Smooth muscle cell of the pulmonary artery (primary cell): Measurements from ENCODE around the gene PRCD. TPM values are rescaled to one million over a fixed set of nuclear protein-coding genes. Genes with fewer than 3 reads are reported as not detected.

Experiments
- total RNA-seq: library from RNA; depleted of rRNA; stranded (reverse); fragments of >200 nt; gene quantifications from 2 replicates; pipeline ENCODE4 v1.2.3, GENCODE V29; 2014

PRCD gene, protein sequence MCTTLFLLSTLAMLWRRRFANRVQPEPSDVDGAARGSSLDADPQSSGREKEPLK
- total RNA-seq = 4.5 and 5.3 TPM in 2 replicates

GRCh38 chr17:76539631-76540271 is at the start of gene PRCD:
TSS of gene PRCD (plus strand) at chr17:76540044. CDS start at chr17:76540142, 98 bp downstream.

DNA sequence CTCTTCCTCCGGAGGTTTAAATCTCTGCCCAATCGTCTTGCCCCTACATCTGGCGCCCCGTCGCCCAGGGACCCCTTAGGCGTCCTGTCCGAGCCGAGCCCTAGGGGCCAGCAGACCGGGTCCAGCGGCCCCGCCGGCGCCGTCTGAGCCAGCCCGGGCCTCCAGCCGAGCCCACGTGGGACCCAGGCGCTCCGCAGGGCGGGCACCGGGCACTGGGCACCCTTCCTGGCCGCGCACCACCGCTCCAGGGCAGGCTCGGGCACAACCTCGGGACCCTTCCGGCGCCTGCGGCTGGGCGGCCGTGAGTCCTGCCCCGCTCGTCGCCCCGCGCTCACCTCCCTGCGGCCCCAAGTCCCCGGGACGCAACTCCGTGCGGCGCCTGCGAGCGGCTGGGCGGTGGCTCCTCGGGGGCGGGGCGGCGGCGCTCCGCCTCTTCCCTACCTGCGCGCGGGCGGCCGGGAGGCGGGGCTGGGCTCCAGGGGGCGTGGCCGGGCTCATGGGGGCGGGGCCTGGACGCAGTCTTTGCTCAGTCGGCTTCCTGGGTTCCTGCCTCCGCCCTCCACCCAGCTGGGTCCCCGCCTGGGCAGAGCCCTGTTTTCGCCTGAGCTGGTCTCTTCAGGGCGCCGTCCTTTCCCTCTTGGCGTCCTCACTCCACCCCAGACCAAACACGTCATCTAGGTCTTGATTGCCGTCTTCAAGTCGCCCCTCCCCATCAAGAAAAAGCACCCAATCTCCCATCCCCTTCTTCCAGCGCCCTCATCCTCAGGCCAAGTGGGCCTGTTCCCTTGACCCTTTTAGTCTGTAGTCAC is 38.6 kb upstream of the PRCD start, which contains the start of gene RHBDF2:
Gene RHBDF2, minus strand, starts transcription at position 406 of the 809 bp plus-strand sequence. CDS start 19,899 bp downstream, outside the sequence.

GRCh38 chr17:76537578-76538280 is 2.1 kb upstream of the PRCD start, which contains the start of gene CYGB:
TSS of gene CYGB (minus strand) at chr17:76537709. CDS start at chr17:76537542, 167 bp downstream.

DNA sequence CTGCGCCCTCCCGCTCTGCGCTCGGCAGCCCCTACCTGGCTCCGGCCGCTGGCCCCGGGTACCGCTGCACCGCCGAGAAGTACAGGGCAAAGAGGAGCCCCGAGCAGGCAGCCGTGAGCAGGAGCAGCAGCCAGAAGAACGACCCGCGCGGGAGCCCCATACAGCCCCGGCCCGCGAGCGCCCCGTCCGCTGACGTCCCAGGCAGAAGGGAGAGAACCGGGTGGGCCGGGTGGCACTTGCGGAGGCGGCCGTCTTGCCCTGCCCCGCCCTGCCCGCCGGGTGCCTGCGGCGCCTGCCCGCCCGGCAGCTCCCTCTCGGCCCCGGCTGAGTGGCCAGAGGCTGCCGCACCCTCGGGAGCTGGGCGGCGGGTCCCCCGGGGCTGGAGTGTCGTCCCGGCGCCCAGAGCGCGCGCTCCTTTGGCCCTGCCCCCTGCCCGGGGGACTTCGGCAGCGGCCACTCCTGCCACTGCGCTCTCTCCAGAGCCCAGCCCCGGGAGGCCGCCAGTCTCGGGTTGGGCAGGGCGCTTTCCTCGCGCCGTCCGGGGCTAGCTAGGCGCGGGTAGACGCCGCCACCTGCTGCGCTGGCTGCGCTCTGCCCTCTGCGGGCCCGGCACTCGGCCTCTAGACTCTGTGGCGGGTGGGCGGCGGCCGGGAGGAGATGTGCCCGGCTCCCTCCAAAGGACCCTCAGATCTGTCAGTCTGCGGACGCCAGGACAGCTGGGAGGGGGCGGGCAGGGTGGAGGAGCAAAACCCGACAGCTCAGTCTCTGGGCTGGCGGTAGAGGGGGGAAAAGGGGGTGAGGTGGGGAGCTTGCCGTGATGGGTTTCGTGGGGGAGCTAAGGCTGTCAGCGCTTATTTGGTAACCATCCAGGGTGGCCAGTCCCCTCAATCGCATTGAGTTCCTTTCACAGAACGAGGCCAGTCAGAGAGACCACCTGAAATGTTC is 46.1 kb downstream of the PRCD start, which contains the start of gene ST6GALNAC2:
Gene ST6GALNAC2, minus strand, starts transcription at position 212 of the 945 bp plus-strand sequence. Its CDS starts 52 bp downstream, at position 160.

Other genes starting within 250 kb of the PRCD start
- 5.0 and 5.5 TPM in 2 replicates for gene QRICH2, start 231.8 kb upstream of the PRCD start, total RNA-seq
- 48.9 TPM in 2 replicates for gene PRPSAP1, start 186.1 kb upstream of the PRCD start, total RNA-seq
- 43.8 and 115 TPM in 2 replicates for gene SPHK1, start 155.4 kb upstream of the PRCD start, total RNA-seq
- gene UBE2O, start 86.9 kb upstream of the PRCD start, total RNA-seq = 28.6 and 40.1 TPM in 2 replicates
- not detected in 2 replicates for gene AANAT, start 72.4 kb upstream of the PRCD start, total RNA-seq
- gene RHBDF2, start 38.6 kb upstream of the PRCD start, total RNA-seq = 9.2 and 26.8 TPM in 2 replicates
- 24.4 and 51.4 TPM in 2 replicates for gene CYGB, start 2.3 kb upstream of the PRCD start, total RNA-seq
- gene ST6GALNAC2, start 45.8 kb downstream of the PRCD start, total RNA-seq = 0.33 and 0.76 TPM in 2 replicates
- 0.43 TPM in 1 of 2 replicates, not detected in the other for gene ST6GALNAC1, start 103.7 kb downstream of the PRCD start, total RNA-seq
- gene MXRA7, start 170.9 kb downstream of the PRCD start, total RNA-seq = 373 and 449 TPM in 2 replicates
- gene JMJD6, start 186.6 kb downstream of the PRCD start, total RNA-seq = 22.4 and 23.0 TPM in 2 replicates
- 25.8 and 27.1 TPM in 2 replicates for gene METTL23, start 186.8 kb downstream of the PRCD start, total RNA-seq
- gene SRSF2, start 197.3 kb downstream of the PRCD start, total RNA-seq = 127 and 184 TPM in 2 replicates
- gene MFSD11, start 198.1 kb downstream of the PRCD start, total RNA-seq = 29.7 and 30.4 TPM in 2 replicates